ENCODE data around the gene METTL25. TPM values are rescaled to one million over a fixed set of nuclear protein-coding genes. Genes with fewer than 3 reads are reported as not detected.

METTL25 gene
- total and polyA plus RNA-seq, 2 of the 8 experiments (the other 6 are each of a cell fraction or from before 2014, with no cell fraction given): 2.4 to 8.3 TPM

GRCh38 chr12:82515652-82516051, 157.3 kb downstream of the METTL25 start:
- FAIRE-seq: no peak
- CTCF ChIA-PET (ENCODE audit: partially characterized antibody): interaction anchor here (0.9 to 1.3 kb wide), 3 partner anchors 38 to 146 kb away, joined by 3 read pairs; no protein-coding TSS in a partner anchor
- POLR2A ChIA-PET (ENCODE audit: partially characterized antibody): no interaction called here
- no peak for TF ChIP-seq EP300 (IDR thresholded peaks at IDR 0.05; ENCODE audit: borderline replicate concordance in 1 of 2, low read depth in 2 of 2, low read length in 2 of 2)
- TF ChIP-seq HDAC6 (IDR thresholded peaks at IDR 0.05; ENCODE audit: low read depth, low read length): no peak
- no peak for TF ChIP-seq YY1 (IDR thresholded peaks at IDR 0.05; ENCODE audit: low read depth, low read length)
- TF ChIP-seq, protein P1, sequence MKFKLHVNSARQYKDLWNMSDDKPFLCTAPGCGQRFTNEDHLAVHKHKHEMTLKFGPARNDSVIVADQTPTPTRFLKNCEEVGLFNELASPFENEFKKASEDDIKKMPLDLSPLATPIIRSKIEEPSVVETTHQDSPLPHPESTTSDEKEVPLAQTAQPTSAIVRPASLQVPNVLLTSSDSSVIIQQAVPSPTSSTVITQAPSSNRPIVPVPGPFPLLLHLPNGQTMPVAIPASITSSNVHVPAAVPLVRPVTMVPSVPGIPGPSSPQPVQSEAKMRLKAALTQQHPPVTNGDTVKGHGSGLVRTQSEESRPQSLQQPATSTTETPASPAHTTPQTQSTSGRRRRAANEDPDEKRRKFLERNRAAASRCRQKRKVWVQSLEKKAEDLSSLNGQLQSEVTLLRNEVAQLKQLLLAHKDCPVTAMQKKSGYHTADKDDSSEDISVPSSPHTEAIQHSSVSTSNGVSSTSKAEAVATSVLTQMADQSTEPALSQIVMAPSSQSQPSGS (IDR thresholded peaks at IDR 0.05; ENCODE audit: low read length): no peak
- TF ChIP-seq CHD2 (IDR thresholded peaks at IDR 0.05; ENCODE audit: low read length): no peak
- TF ChIP-seq MAX (IDR thresholded peaks at IDR 0.05): no peak
- no peak for TF ChIP-seq CTCF (IDR thresholded peaks at IDR 0.05; ENCODE audit: control extremely low read depth in 1 of 3, insufficient read depth in 1 of 3, low read depth in 1 of 3, low read length in 3 of 3)
- TF ChIP-seq EGR1 (IDR thresholded peaks at IDR 0.05; ENCODE audit: borderline replicate concordance, low read depth, low read length): no peak
- TF ChIP-seq BCL11A (IDR thresholded peaks at IDR 0.05; ENCODE audit: low read depth in 2 of 2, low read length in 2 of 2): no peak
- TF ChIP-seq KDM1A (IDR thresholded peaks at IDR 0.05; ENCODE audit: borderline replicate concordance, low read length): no peak

More at GRCh38 chr12:82515652-82516051, 157.3 kb downstream of the METTL25 start:
- H3K4me3 ChIP-seq (ENCODE audit: extremely low read depth in 1 of 4, insufficient read depth in 2 of 4, low read depth in 3 of 4, low read length in 4 of 4): no peak overlapping the region
- H2AK5ac ChIP-seq (ENCODE audit: low read depth, low read length): no peak overlapping the region
- H4K20me1 ChIP-seq (replicated peaks in 1 of 2; ENCODE audit: control insufficient read depth in 1 of 2, insufficient read depth in 2 of 2, low read length in 2 of 2): no peaks in the 10 kb centered on the region
- no peak overlapping the region for H3K27ac ChIP-seq (ENCODE audit: low read depth, low read length)
- no peak overlapping the region for H2BK5ac ChIP-seq (ENCODE audit: low read depth, low read length)
- no peak for DNase-seq (ENCODE audit: low read depth in 1 of 2, low spot score in 2 of 2)
- no peak overlapping the region for H4K91ac ChIP-seq (replicated peaks; ENCODE audit: insufficient read length, low read length)
- H3K9me3 ChIP-seq (ENCODE audit: insufficient read depth in 2 of 2, low read depth in 1 of 2, low read length in 1 of 2): no peaks in the 10 kb centered on the region
- H3K18ac ChIP-seq (ENCODE audit: extremely low read depth, low read length): no peak overlapping the region
- WGBS, 2 experiments (ENCODE audit: extremely low coverage in 1 of 2, insufficient coverage in 1 of 2, insufficient read length in 1 of 2, insufficient replicate concordance in 2 of 2, low coverage in 1 of 2, low lambda C conversion rate in 2 of 2, missing lambda C conversion rate in 1 of 2): 91% methylated on average over 2 of the region's 2 CpGs; no CpG with 5 or more reads in 1 of the 2 experiments
- no peaks in the 10 kb centered on the region for H3K23me2 ChIP-seq (ENCODE audit: low read depth, low read length)
- no peak overlapping the region for H4K8ac ChIP-seq (ENCODE audit: extremely low read depth, insufficient read depth, low read length)
- H2BK15ac ChIP-seq (ENCODE audit: low read length): no peak overlapping the region
- H3K36me3 ChIP-seq (ENCODE audit: control insufficient read depth in 2 of 4, insufficient read depth in 4 of 4, low read length in 3 of 4): no peaks in the 10 kb centered on the region
- no peaks in the 10 kb centered on the region for H3K4me1 ChIP-seq (replicated peaks in 1 of 4; ENCODE audit: control insufficient read depth in 3 of 4, insufficient read depth in 4 of 4, low read length in 3 of 4)
- H2AFZ ChIP-seq (ENCODE audit: low read length): no peak overlapping the region
- no peak overlapping the region for H2BK120ac ChIP-seq (replicated peaks; ENCODE audit: low read depth, low read length)
- H3K23ac ChIP-seq (ENCODE audit: insufficient read length): no peak overlapping the region
- no peaks in the 10 kb centered on the region for H3K79me2 ChIP-seq (ENCODE audit: control insufficient read depth in 1 of 2, insufficient read depth in 2 of 2, low read length in 2 of 2)
- no peak overlapping the region for H3K14ac ChIP-seq (ENCODE audit: insufficient read length)
- no peak overlapping the region for H2BK20ac ChIP-seq (ENCODE audit: low read length)
- H3K9ac ChIP-seq (replicated peaks in 1 of 4; ENCODE audit: extremely low read depth in 1 of 4, low read depth in 3 of 4, low read length in 3 of 4): no peak overlapping the region
- no peak overlapping the region for H3K4ac ChIP-seq (replicated peaks; ENCODE audit: insufficient read length, low read depth, low read length)
- H3K56ac ChIP-seq (replicated peaks; ENCODE audit: insufficient read length, low read depth, low read length): no peak overlapping the region
- no peaks in the 10 kb centered on the region for H3K79me1 ChIP-seq (ENCODE audit: low read depth, low read length)
- no peaks in the 10 kb centered on the region for H3K27me3 ChIP-seq (replicated peaks in 1 of 4; ENCODE audit: control insufficient read depth in 3 of 4, extremely low read depth in 1 of 4, insufficient read depth in 3 of 4, low read length in 3 of 4)
- no peak overlapping the region for H3K4me2 ChIP-seq (ENCODE audit: insufficient read depth in 1 of 2, low read depth in 2 of 2, low read length in 2 of 2)
- no peak overlapping the region for H2BK12ac ChIP-seq (ENCODE audit: low read depth, low read length)
- no peak overlapping the region for H4K5ac ChIP-seq (ENCODE audit: insufficient read length, low read depth, low read length)
